Transverse colon (tissue), 4 donors: ENCODE measurements around the gene TMEM62. TPM values are rescaled to one million over a fixed set of nuclear protein-coding genes. Genes with fewer than 3 reads are reported as not detected.

Experiments
- DNase-seq: peaks from one replicate; pipeline ENCODE4 v3.0.0-alpha.2; 2019
- H3K27ac ChIP-seq, 4 donors: fragments of 200-600 bp; sonication (generic); 2 replicates each; pipeline ENCODE4 v1.5.1; 2016 to 2018; ENCODE audit warnings: inconsistent platforms in 4 of 4
- H3K27me3 ChIP-seq: fragments of 200-600 bp; sonication (generic); 2 replicates; pipeline ENCODE4 v1.5.1; 2017; ENCODE audit warnings: inconsistent platforms
- H3K36me3 ChIP-seq, 4 donors: fragments of 200-600 bp; sonication (generic); 2 replicates each; pipeline ENCODE4 v1.5.1; 2017 to 2019; ENCODE audit warnings: inconsistent platforms in 4 of 4
- H3K4me1 ChIP-seq, 4 donors: fragments of 200-600 bp; sonication (generic); 2 replicates each; pipeline ENCODE4 v1.5.1; 2017 to 2020; ENCODE audit warnings: inconsistent platforms in 4 of 4
- H3K4me3 ChIP-seq, 4 donors: fragments of 200-600 bp; sonication (generic); 1 replicate in 1 of 4; 2 replicates in 3 of 4; pipeline versions ENCODE4 v1.5.1 to v1.6.1; 2017 to 2019; ENCODE audit warnings: inconsistent platforms in 4 of 4
- H3K9me3 ChIP-seq, 2 donors: fragments of 200-600 bp; sonication (generic); 2 replicates each; pipeline ENCODE4 v1.5.1; 2017 to 2019; ENCODE audit warnings: inconsistent platforms in 2 of 2
- CTCF ChIP-seq, 5 experiments: fragments of 200-600 bp in 3 of 5; fragments of 450-650 bp in 2 of 5; sonication (generic) in 3 of 5; IDR thresholded peaks; 1 replicate in 2 of 5; 2 replicates in 3 of 5; pipeline ENCODE4 v1.5.1; 2016 to 2017; ENCODE audit warnings: antibody characterized with exemption in 5 of 5, inconsistent platforms in 3 of 5, mild to moderate bottlenecking in 2 of 5, moderate library complexity in 1 of 5
- EP300 ChIP-seq: sonication (generic); formaldehyde crosslinking; IDR thresholded peaks from one replicate; pipeline ENCODE4 v1.6.1; 2017; ENCODE audit warnings: antibody characterized with exemption, low read depth
- POLR2A ChIP-seq: fragments of 450-650 bp; IDR thresholded peaks from one replicate; pipeline ENCODE4 v1.6.1; 2016; ENCODE audit warnings: antibody characterized with exemption, mild to moderate bottlenecking, moderate library complexity
- POLR2AphosphoS5 ChIP-seq, 3 donors: sonication (generic); formaldehyde crosslinking; IDR thresholded peaks; one replicate each; pipeline ENCODE4 v1.6.1; 2016; ENCODE audit warnings: antibody characterized with exemption in 3 of 3
- WGBS, 2 donors: methylation state at CpG; one replicate each; pipeline ENCODE4 v1.1.5; 2018; ENCODE audit warnings: low coverage in 1 of 2; 5-methylcytosine and 5-hydroxymethylcytosine counted together
- in situ Hi-C, 4 donors: fragments of 200-750 bp; cut with MboI; loops; one replicate each; pipeline versions ENCODE4 v1.15.0 to v1.15.1; 2017; ENCODE audit warnings: low sequenced_read_pairs in 3 of 4, low pct_ligation_motif_present in 1 of 4, low pct_unique_long_range_greater_than_20kb in 1 of 4
- intact Hi-C: fragments of 100-400 bp; cut with DNase I; formaldehyde crosslinking; loops from one replicate; pipeline ENCODE4 v1.15.1; 2023; ENCODE audit warnings: low total_unique reads
- total RNA-seq, 4 donors: library from RNA; depleted of rRNA; stranded (reverse); fragments of >200 nt; gene quantifications; one replicate each; pipeline ENCODE4 v1.1.0, GENCODE V29; 2016

Gene TMEM62
- total RNA-seq, 4 donors from 2014 or later: 21.3 to 367 (median 39.6) TPM

- no peak for DNase-seq
- Histone ChIP-seq H3K27ac (no peak overlapping the region), H3K4me1 (peaks cover 0 to 12% (median 4%) of the 10 kb centered on the region in 4 donors), H3K27me3 (no peaks in the 10 kb centered on the region), H3K36me3 (no peaks in the 10 kb centered on the region), H3K9me3 (no peaks in the 10 kb centered on the region), H3K4me3 (no peak overlapping the region)
- 84 to 100% methylated on average over 2 of the region's 2 CpGs for WGBS, 2 donors
- TF ChIP-seq POLR2A (no peak), CTCF (IDR thresholded peaks at IDR 0.05) (no peak), EP300 (no peak), POLR2AphosphoS5 (IDR thresholded peaks at IDR 0.05) (no peak)
- intact Hi-C loops: no loop called here
- in situ Hi-C loops: no loop called here
These were observed 14.6 kb upstream of the TMEM62 start for GRCh38 chr15:43118829-43119228.

GRCh38 chr15:43121863-43122262 is 11.5 kb upstream of the TMEM62 start:
- Histone ChIP-seq H3K36me3 (no peaks in the 10 kb centered on the region), H3K27ac (peak overlapping the region; percentile 79 to 87 (median 85)), H3K4me1 (peaks cover 0 to 34% (median 23%) of the 10 kb centered on the region in 4 donors), H3K4me3 (no peak overlapping the region), H3K27me3 (no peaks in the 10 kb centered on the region), H3K9me3 (no peaks in the 10 kb centered on the region)
- WGBS, 2 donors: 59 to 76% methylated on average over 2 of the region's 2 CpGs
- intact Hi-C loops (no loop called here), in situ Hi-C loops (no loop called here)
- no peak for DNase-seq
- no peak for TF ChIP-seq POLR2AphosphoS5 (IDR thresholded peaks at IDR 0.05)
- TF ChIP-seq CTCF (IDR thresholded peaks at IDR 0.05): no peak
- no peak for TF ChIP-seq POLR2A
- no peak for TF ChIP-seq EP300

GRCh38 chr15:43125100-43125661 is 8.2 kb upstream of the TMEM62 start:
- in situ Hi-C loops: no loop called here
- DNase-seq: no peak
- Histone ChIP-seq H3K9me3 (no peaks in the 10 kb centered on the region), H3K4me1 (peaks cover 0 to 48% (median 32%) of the 10 kb centered on the region in 4 donors), H3K27me3 (no peaks in the 10 kb centered on the region), H3K4me3 (no peak overlapping the region), H3K27ac (peak overlapping the region in 1 of 4 donors; percentile 84), H3K36me3 (no peaks in the 10 kb centered on the region)
- intact Hi-C loops: no loop called here
- TF ChIP-seq POLR2A (no peak), POLR2AphosphoS5 (IDR thresholded peaks at IDR 0.05) (no peak), EP300 (no peak), CTCF (IDR thresholded peaks at IDR 0.05) (no peak)
- 68% methylated on average over 3 of the region's 3 CpGs; no CpG with 5 or more reads in 1 of the 2 donors for WGBS, 2 donors

- no peaks in the 10 kb centered on the region for H3K27me3 ChIP-seq
- no peaks in the 10 kb centered on the region for H3K9me3 ChIP-seq
- intact Hi-C loops (no loop called here), in situ Hi-C loops (no loop called here)
- peak; percentile 26 for DNase-seq
- 50 to 65% methylated on average over 1 to 6 of the region's 6 CpGs for WGBS, 2 donors
- no peaks in the 10 kb centered on the region for H3K36me3 ChIP-seq
- H3K27ac ChIP-seq: peak overlapping the region; percentile 67 to 84 (median 78)
- H3K4me3 ChIP-seq: no peak overlapping the region
- TF ChIP-seq POLR2AphosphoS5 (IDR thresholded peaks at IDR 0.05) (peak in 2 of 3 donors; percentile 37 to 52), CTCF (IDR thresholded peaks at IDR 0.05) (no peak)
- H3K4me1 ChIP-seq: peaks cover 0 to 48% (median 32%) of the 10 kb centered on the region in 4 donors
These were observed 7.0 kb upstream of the TMEM62 start for GRCh38 chr15:43126356-43126755.
